ENCODE data around the gene C1orf50.

The C1orf50 gene

GRCh38 chr1:42786097-42786496, 19.0 kb downstream of the C1orf50 start:
- no peak for DNase-seq (ENCODE audit: low spot score)

DNA sequence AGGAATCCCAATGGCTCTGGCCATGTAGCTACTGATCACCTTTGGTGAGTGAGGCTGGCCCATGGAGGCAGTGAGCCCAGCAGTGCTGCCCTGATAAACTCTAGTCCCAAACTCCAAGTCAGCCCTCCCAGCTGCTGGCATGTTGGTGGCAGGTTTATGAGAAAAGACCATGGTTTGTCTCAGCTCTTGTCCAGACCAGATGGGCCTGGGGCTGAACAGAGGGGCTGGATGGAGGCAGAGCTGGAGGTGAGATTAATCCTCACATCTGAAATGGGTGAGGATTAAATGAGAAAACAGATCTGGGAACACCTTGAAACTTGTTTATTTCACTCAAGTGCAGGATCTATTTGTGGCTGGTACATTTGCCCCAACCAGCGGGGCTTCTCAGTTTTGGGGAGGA, 21.0 kb downstream of the C1orf50 start:
- TF ChIP-seq, protein P1, sequence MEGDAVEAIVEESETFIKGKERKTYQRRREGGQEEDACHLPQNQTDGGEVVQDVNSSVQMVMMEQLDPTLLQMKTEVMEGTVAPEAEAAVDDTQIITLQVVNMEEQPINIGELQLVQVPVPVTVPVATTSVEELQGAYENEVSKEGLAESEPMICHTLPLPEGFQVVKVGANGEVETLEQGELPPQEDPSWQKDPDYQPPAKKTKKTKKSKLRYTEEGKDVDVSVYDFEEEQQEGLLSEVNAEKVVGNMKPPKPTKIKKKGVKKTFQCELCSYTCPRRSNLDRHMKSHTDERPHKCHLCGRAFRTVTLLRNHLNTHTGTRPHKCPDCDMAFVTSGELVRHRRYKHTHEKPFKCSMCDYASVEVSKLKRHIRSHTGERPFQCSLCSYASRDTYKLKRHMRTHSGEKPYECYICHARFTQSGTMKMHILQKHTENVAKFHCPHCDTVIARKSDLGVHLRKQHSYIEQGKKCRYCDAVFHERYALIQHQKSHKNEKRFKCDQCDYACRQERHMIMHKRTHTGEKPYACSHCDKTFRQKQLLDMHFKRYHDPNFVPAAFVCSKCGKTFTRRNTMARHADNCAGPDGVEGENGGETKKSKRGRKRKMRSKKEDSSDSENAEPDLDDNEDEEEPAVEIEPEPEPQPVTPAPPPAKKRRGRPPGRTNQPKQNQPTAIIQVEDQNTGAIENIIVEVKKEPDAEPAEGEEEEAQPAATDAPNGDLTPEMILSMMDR (IDR thresholded peaks at IDR 0.05; ENCODE audit: extremely low read depth, missing control alignments) = no peak
- DNase-seq (ENCODE audit: low spot score) = no peak

More at GRCh38 chr1:42786097-42786496, 19.0 kb downstream of the C1orf50 start:
- TF ChIP-seq, protein P1 (IDR thresholded peaks at IDR 0.05; ENCODE audit: extremely low read depth, missing control alignments) = no peak

- DNase-seq (ENCODE audit: low spot score) = no peak
- TF ChIP-seq, protein P1 (IDR thresholded peaks at IDR 0.05; ENCODE audit: extremely low read depth, missing control alignments) = no peak
Observed at GRCh38 chr1:42793824-42794223, 26.8 kb downstream of the C1orf50 start.

DNA sequence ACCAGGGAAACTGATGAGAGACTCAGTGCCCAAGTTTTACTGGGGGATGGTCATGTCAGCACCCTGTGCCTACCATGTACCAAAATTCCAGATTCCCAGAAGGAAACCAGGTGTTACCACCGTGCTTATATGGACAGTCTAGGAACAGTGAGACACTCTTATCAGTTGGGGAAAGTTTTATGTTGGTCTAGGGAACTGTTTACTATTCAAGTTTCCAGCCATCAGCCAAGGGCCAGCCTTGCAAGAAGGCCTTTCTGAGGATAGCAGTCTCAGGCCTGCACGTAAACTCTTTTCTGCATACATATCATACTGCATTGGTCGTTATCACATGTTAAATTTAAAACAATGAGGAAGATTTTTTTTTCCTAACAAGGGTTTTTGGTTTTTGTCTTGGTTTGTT, 30.4 kb downstream of the C1orf50 start:
- DNase-seq (ENCODE audit: low spot score) = no peak
- TF ChIP-seq, protein P1 (IDR thresholded peaks at IDR 0.05; ENCODE audit: extremely low read depth, missing control alignments) = no peak

GRCh38 chr1:42797979-42798378, 30.9 kb downstream of the C1orf50 start:
- no peak for DNase-seq (ENCODE audit: low spot score)
- TF ChIP-seq, protein P1 (IDR thresholded peaks at IDR 0.05; ENCODE audit: extremely low read depth, missing control alignments) = no peak

- TF ChIP-seq, protein P1 (IDR thresholded peaks at IDR 0.05; ENCODE audit: extremely low read depth, missing control alignments) = no peak
- no peak for DNase-seq (ENCODE audit: low spot score)
Observed at GRCh38 chr1:42801832-42802473, 34.9 kb downstream of the C1orf50 start.

DNA sequence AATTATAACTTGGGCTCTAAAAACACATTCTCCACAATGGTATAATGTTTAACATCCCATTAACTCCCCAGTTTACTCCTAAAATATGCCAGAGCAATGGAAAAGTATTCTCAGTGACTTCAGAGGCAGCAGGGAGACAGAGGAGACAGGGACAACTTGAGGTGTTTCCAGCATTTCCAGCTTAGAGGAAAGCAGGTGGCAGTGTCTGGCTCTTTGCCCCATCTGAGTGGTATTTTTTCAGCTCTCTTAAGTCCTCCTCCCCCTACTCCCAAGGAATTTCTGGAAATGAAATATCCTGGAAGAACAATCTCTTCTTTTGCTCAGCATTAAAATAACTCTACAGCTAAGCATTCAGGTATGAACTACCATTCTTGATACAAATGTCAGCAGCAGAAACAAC, 39.1 kb downstream of the C1orf50 start:
- TF ChIP-seq, protein P1 (IDR thresholded peaks at IDR 0.05; ENCODE audit: extremely low read depth, missing control alignments) = no peak
- no peak for DNase-seq (ENCODE audit: low spot score)

Data from GM20000 (cell line).